H1 (cell line): ENCODE results near the gene GRIA2. TPM values are rescaled to one million over a fixed set of nuclear protein-coding genes. Genes with fewer than 3 reads are reported as not detected.

Experiments used
- CTCF ChIA-PET: fragments of 300-600 bp; sonication (Branson Sonifier 250); formaldehyde crosslinking; loops from one replicate; lab custom pipeline; 2021; ENCODE audit not compliant: partially characterized antibody; lab: Charles Lee
- POLR2A ChIA-PET: fragments of 300-600 bp; sonication (Branson Sonifier 250); formaldehyde crosslinking; loops from one replicate; lab custom pipeline; 2021; ENCODE audit warnings: inconsistent platforms; ENCODE audit not compliant: partially characterized antibody; lab: Charles Lee
- DNase-seq, 2 experiments: peaks; one replicate each; pipeline versions ENCODE4 v3.0.0 to v3.0.0-alpha.2; 2010 to 2022; ENCODE audit warnings: low spot score in 2 of 2, low read depth in 1 of 2, mixed read lengths in 1 of 2
- FAIRE-seq: peaks from 2 replicates; lab custom pipeline; 2011; peaks lifted over from hg19 to GRCh38; lab: Jason Lieb, UNC
- H2AFZ ChIP-seq: 2 replicates; pipeline ENCODE4 v1.8.1; 2012; ENCODE audit warnings: low read length, inconsistent platforms
- H2AK5ac ChIP-seq: 2 replicates; pipeline ENCODE4 v1.6.1; 2013; ENCODE audit warnings: low read depth, low read length
- H2BK120ac ChIP-seq: replicated peaks from 2 replicates; pipeline ENCODE3; 2013; ENCODE audit warnings: low read depth, low read length, inconsistent platforms
- H2BK12ac ChIP-seq: 2 replicates; pipeline ENCODE4 v1.6.1; 2013; ENCODE audit warnings: low read depth, low read length
- H2BK15ac ChIP-seq: 2 replicates; pipeline ENCODE4 v1.6.1; 2013; ENCODE audit warnings: low read length
- H2BK20ac ChIP-seq: 2 replicates; pipeline ENCODE4 v1.6.1; 2013; ENCODE audit warnings: low read length
- H2BK5ac ChIP-seq: 2 replicates; pipeline ENCODE4 v1.6.1; 2013; ENCODE audit warnings: low read depth, low read length
- H3K14ac ChIP-seq: 2 replicates; pipeline ENCODE4 v1.6.1; 2013; ENCODE audit warnings: inconsistent platforms; ENCODE audit not compliant: insufficient read length
- H3K18ac ChIP-seq: 2 replicates; pipeline ENCODE4 v1.6.1; 2013; ENCODE audit warnings: low read length; ENCODE audit errors: extremely low read depth
- H3K23ac ChIP-seq: 2 replicates; pipeline ENCODE4 v1.6.1; 2013; ENCODE audit warnings: inconsistent platforms; ENCODE audit not compliant: insufficient read length
- H3K23me2 ChIP-seq: 2 replicates; pipeline ENCODE4 v1.6.1; 2013; ENCODE audit warnings: low read depth, low read length
- H3K27ac ChIP-seq: 2 replicates; pipeline ENCODE4 v1.6.1; 2011; ENCODE audit warnings: low read depth, low read length, inconsistent platforms
- H3K27me3 ChIP-seq, 4 experiments: replicated peaks in 1 of 4; 1 replicate in 1 of 4; 2 replicates in 3 of 4; pipeline versions ENCODE4 v1.6.1 to v1.8.1; 2011 to 2013; ENCODE audit warnings: low read length in 3 of 4, mild to moderate bottlenecking in 3 of 4, inconsistent platforms in 2 of 4, mixed read lengths in 2 of 4, moderate library complexity in 1 of 4; ENCODE audit not compliant: control insufficient read depth in 3 of 4, insufficient read depth in 3 of 4; ENCODE audit errors: extremely low read depth in 1 of 4
- H3K36me3 ChIP-seq, 4 experiments: 2 replicates each; pipeline versions ENCODE4 v1.6.1 to v1.8.1; 2011 to 2013; ENCODE audit warnings: mild to moderate bottlenecking in 4 of 4, low read length in 3 of 4, moderate library complexity in 2 of 4, control low read depth in 1 of 4, inconsistent platforms in 1 of 4; ENCODE audit not compliant: insufficient read depth in 4 of 4, control insufficient read depth in 2 of 4
- H3K4ac ChIP-seq: replicated peaks from 2 replicates; pipeline ENCODE3; 2013; ENCODE audit warnings: low read length, low read depth, mixed read lengths, inconsistent platforms; ENCODE audit not compliant: insufficient read length
- H3K4me1 ChIP-seq, 4 experiments: replicated peaks in 1 of 4; 1 replicate in 1 of 4; 2 replicates in 3 of 4; pipeline versions ENCODE4 v1.6.1 to v1.8.1; 2011 to 2013; ENCODE audit warnings: low read length in 3 of 4, inconsistent platforms in 2 of 4, mixed read lengths in 1 of 4; ENCODE audit not compliant: insufficient read depth in 4 of 4, control insufficient read depth in 3 of 4
- H3K4me2 ChIP-seq, 2 experiments: 2 replicates each; pipeline versions ENCODE4 v1.6.1 to v1.8.1; 2011 to 2013; ENCODE audit warnings: low read depth in 2 of 2, low read length in 2 of 2, control low read depth in 1 of 2, inconsistent platforms in 1 of 2, mild to moderate bottlenecking in 1 of 2; ENCODE audit not compliant: insufficient read depth in 1 of 2
- H3K4me3 ChIP-seq, 4 experiments: fragments of 200-600, 300-600 bp in 1 of 4; sonication (generic), shearing (Covaris generic), sonication (Bioruptor Twin) in 1 of 4; 2 replicates each; pipeline versions ENCODE4 v1.5.1 to v1.8.1; 2011 to 2016; ENCODE audit warnings: low read length in 4 of 4, low read depth in 3 of 4, control low read depth in 2 of 4, inconsistent platforms in 2 of 4, mild to moderate bottlenecking in 2 of 4, mixed read lengths in 1 of 4, moderate library complexity in 1 of 4; ENCODE audit not compliant: insufficient read depth in 2 of 4; ENCODE audit errors: extremely low read depth in 1 of 4
- H3K56ac ChIP-seq: replicated peaks from 2 replicates; pipeline ENCODE3; 2013; ENCODE audit warnings: low read depth, mild to moderate bottlenecking, mixed read lengths, low read length, inconsistent platforms; ENCODE audit not compliant: insufficient read length
- H3K79me1 ChIP-seq: 2 replicates; pipeline ENCODE4 v1.6.1; 2013; ENCODE audit warnings: low read depth, low read length, control low read depth
- H3K79me2 ChIP-seq, 2 experiments: 2 replicates each; pipeline versions ENCODE4 v1.6.1 to v1.8.1; 2012 to 2013; ENCODE audit warnings: low read length in 2 of 2, mild to moderate bottlenecking in 2 of 2, inconsistent platforms in 1 of 2; ENCODE audit not compliant: insufficient read depth in 2 of 2, control insufficient read depth in 1 of 2
- H3K9ac ChIP-seq, 4 experiments: replicated peaks in 1 of 4; 1 replicate in 1 of 4; 2 replicates in 3 of 4; pipeline versions ENCODE4 v1.6.1 to v1.8.1; 2011 to 2013; ENCODE audit warnings: low read depth in 3 of 4, low read length in 3 of 4, control low read depth in 2 of 4, mild to moderate bottlenecking in 2 of 4, moderate library complexity in 2 of 4, inconsistent platforms in 1 of 4; ENCODE audit errors: extremely low read depth in 1 of 4
- H3K9me3 ChIP-seq, 2 experiments: 2 replicates each; pipeline versions ENCODE4 v1.6.1 to v1.8.1; 2012 to 2013; ENCODE audit warnings: mild to moderate bottlenecking in 2 of 2, moderate library complexity in 2 of 2, control low read depth in 1 of 2, inconsistent platforms in 1 of 2, low read depth in 1 of 2, low read length in 1 of 2, mixed read lengths in 1 of 2; ENCODE audit not compliant: insufficient read depth in 2 of 2
- H4K20me1 ChIP-seq, 2 experiments: replicated peaks in 1 of 2; 2 replicates each; pipeline versions ENCODE3 to v1.8.1; 2011 to 2013; ENCODE audit warnings: inconsistent platforms in 2 of 2, low read length in 2 of 2, mild to moderate bottlenecking in 1 of 2; ENCODE audit not compliant: insufficient read depth in 2 of 2, control insufficient read depth in 1 of 2
- H4K5ac ChIP-seq: 2 replicates; pipeline ENCODE4 v1.6.1; 2013; ENCODE audit warnings: low read length, low read depth, mixed read lengths, inconsistent platforms; ENCODE audit not compliant: insufficient read length
- H4K8ac ChIP-seq: 2 replicates; pipeline ENCODE4 v1.8.0; 2013; ENCODE audit warnings: mild to moderate bottlenecking, moderate library complexity, low read length, inconsistent platforms; ENCODE audit not compliant: insufficient read depth; ENCODE audit errors: extremely low read depth
- H4K91ac ChIP-seq: replicated peaks from 2 replicates; pipeline ENCODE3; 2013; ENCODE audit warnings: low read length, mixed read lengths, inconsistent platforms; ENCODE audit not compliant: insufficient read length
- BCL11A ChIP-seq, 2 experiments: IDR thresholded peaks; one replicate each; pipeline ENCODE4 v1.6.1; 2011; ENCODE audit warnings: low read depth in 2 of 2, low read length in 2 of 2, mild to moderate bottlenecking in 2 of 2
- CBX5 ChIP-seq: fragments of 300-800, 300-1000 bp; sonication (generic); IDR thresholded peaks from 2 replicates; pipeline ENCODE4 v1.7.1; 2016; ENCODE audit warnings: antibody characterized with exemption, low read length, low read depth
- CHD1 ChIP-seq: IDR thresholded peaks from 2 replicates; pipeline ENCODE4 v1.6.1; 2012; ENCODE audit warnings: low read depth, low read length, improper control_type of control experiment
- CREB1 ChIP-seq: IDR thresholded peaks from 2 replicates; pipeline ENCODE4 v1.6.1; 2012; ENCODE audit warnings: inconsistent platforms
- EP300 ChIP-seq, 2 experiments: IDR thresholded peaks; 1 replicate in 1 of 2; 2 replicates in 1 of 2; pipeline ENCODE4 v1.6.1; 2011 to 2012; ENCODE audit warnings: low read depth in 2 of 2, low read length in 2 of 2, mild to moderate bottlenecking in 2 of 2, borderline replicate concordance in 1 of 2, inconsistent platforms in 1 of 2, moderate library complexity in 1 of 2
- JUND ChIP-seq: IDR thresholded peaks from 2 replicates; pipeline ENCODE4 v1.6.1; 2011; ENCODE audit warnings: mild to moderate bottlenecking, improper control_type of control experiment, low read length
- KDM5A ChIP-seq: fragments of 200-600 bp; IDR thresholded peaks from 2 replicates; pipeline ENCODE4 v1.7.1; 2012; ENCODE audit warnings: mild to moderate bottlenecking, low read length, inconsistent platforms, mixed read lengths
- MAFK ChIP-seq: IDR thresholded peaks from 2 replicates; pipeline ENCODE4 v1.6.1; 2012; ENCODE audit warnings: low read depth, mild to moderate bottlenecking, improper control_type of control experiment, low read length
- SIN3A ChIP-seq, 2 experiments: IDR thresholded peaks in 1 of 2; conservative IDR thresholded peaks in 1 of 2; 2 replicates each; pipeline ENCODE4 v1.6.1; 2011 to 2012; ENCODE audit warnings: low read length in 2 of 2, improper control_type of control experiment in 1 of 2, low read depth in 1 of 2, mild to moderate bottlenecking in 1 of 2
- SIRT6 ChIP-seq: IDR thresholded peaks from one replicate; pipeline ENCODE4 v1.7.1; 2012; ENCODE audit warnings: low read length, inconsistent platforms
- TAF1 ChIP-seq: IDR thresholded peaks from 2 replicates; pipeline ENCODE4 v1.6.1; 2011; ENCODE audit warnings: mild to moderate bottlenecking, low read depth, low read length
- TAF7 ChIP-seq: optimal IDR thresholded peaks from 2 replicates; pipeline ENCODE3; 2011; ENCODE audit warnings: low read depth, mild to moderate bottlenecking, inconsistent platforms, low read length, moderate library complexity, borderline replicate concordance
- TBP ChIP-seq: IDR thresholded peaks from 2 replicates; pipeline ENCODE4 v1.6.1; 2011; ENCODE audit warnings: low read depth, low read length, improper control_type of control experiment
- TEAD4 ChIP-seq: IDR thresholded peaks from 2 replicates; pipeline ENCODE4 v1.6.1; 2012; ENCODE audit warnings: low read depth, low read length, inconsistent platforms, mixed read lengths
- WGBS, 2 experiments: shearing (Covaris generic) in 1 of 2; methylation state at CpG; one replicate each; pipeline versions ENCODE4 v1.1.6 to v1.1.7; 2013 to 2015; ENCODE audit warnings: low lambda C conversion rate in 2 of 2, mixed read lengths in 2 of 2, inconsistent platforms in 1 of 2, low coverage in 1 of 2, missing lambda C conversion rate in 1 of 2; ENCODE audit not compliant: insufficient replicate concordance in 2 of 2, insufficient coverage in 1 of 2, insufficient read length in 1 of 2; ENCODE audit errors: extremely low coverage in 1 of 2, missing lambda C conversion rate in 1 of 2; 5-methylcytosine and 5-hydroxymethylcytosine counted together
- polyA plus RNA-seq, 7 experiments: library from polyadenylated mRNA; depleted of rRNA in 3 of 7; stranded (reverse) in 5 of 7; unstranded in 2 of 7; fragments of >200 nt in 5 of 7; fragments of 200-250 nt in 2 of 7; gene quantifications; 1 replicate in 5 of 7; 2 replicates in 1 of 7; 4 replicates in 1 of 7; pipeline versions ENCODE4 v1.2.1 to v1.2.3, GENCODE V29; 2011 to 2013; ENCODE audit warnings: missing spikeins in 2 of 7, mixed read lengths in 2 of 7
- total RNA-seq: library from RNA; stranded (reverse); fragmentation: NEBNext Ultra II Directional; extraction: Animal tissue kit (Norgen Biotek cat#: 25700); gene quantifications from 2 replicates; pipeline ENCODE4 v1.2.1, GENCODE V29; 2021

Gene GRIA2
- total and polyA plus RNA-seq, 2 of the 8 experiments (the other 6 are each of a cell fraction or from before 2014, with no cell fraction given) = not detected

GRCh38 chr4:157303471-157303960 lies 83.0 kb downstream of the GRIA2 start:
- no peak for FAIRE-seq
- Histone ChIP-seq H3K9ac (no peak overlapping the region), H2AFZ (no peak overlapping the region), H3K4me2 (no peak overlapping the region), H2AK5ac (no peak overlapping the region), H3K27ac (no peak overlapping the region), H3K79me1 (no peaks in the 10 kb centered on the region), H3K4me3 (no peak overlapping the region), H3K4me1 (no peaks in the 10 kb centered on the region), H3K18ac (no peak overlapping the region), H3K23ac (no peak overlapping the region), H4K20me1 (no peaks in the 10 kb centered on the region), H2BK120ac (no peak overlapping the region), H4K8ac (no peak overlapping the region), H3K14ac (no peak overlapping the region), H3K36me3 (no peaks in the 10 kb centered on the region), H3K27me3 (no peaks in the 10 kb centered on the region), H3K4ac (no peak overlapping the region), H4K5ac (no peak overlapping the region), H2BK15ac (no peak overlapping the region), H3K9me3 (no peaks in the 10 kb centered on the region), H4K91ac (no peak overlapping the region), H3K56ac (no peak overlapping the region), H2BK20ac (no peak overlapping the region), H3K79me2 (no peaks in the 10 kb centered on the region), H2BK5ac (no peak overlapping the region), H3K23me2 (no peaks in the 10 kb centered on the region), H2BK12ac (no peak overlapping the region)
- ChIA-PET CTCF (no interaction called here), POLR2A (no interaction called here)
- TF ChIP-seq TAF7 = no peak
- TF ChIP-seq KDM5A = no peak
- no peak for TF ChIP-seq MAFK
- TF ChIP-seq TAF1 = no peak
- no peak for TF ChIP-seq TEAD4
- no peak for TF ChIP-seq BCL11A (IDR thresholded peaks at IDR 0.05; ENCODE audit: low read depth in 2 of 2, low read length in 2 of 2)
- TF ChIP-seq SIRT6 = no peak
- no peak for TF ChIP-seq CBX5
- TF ChIP-seq JUND = no peak
- TF ChIP-seq SIN3A (conservative IDR thresholded peaks at IDR 0.05 in 1 of 2, IDR thresholded peaks at IDR 0.05 in 1 of 2; ENCODE audit: low read depth in 1 of 2, low read length in 2 of 2) = no peak
- no peak for TF ChIP-seq TBP
- TF ChIP-seq CHD1 = no peak
- no peak for TF ChIP-seq EP300 (IDR thresholded peaks at IDR 0.05; ENCODE audit: borderline replicate concordance in 1 of 2, low read depth in 2 of 2, low read length in 2 of 2)
- TF ChIP-seq CREB1 = no peak
- WGBS, 2 experiments = 86% methylated on average over 6 of the region's 6 CpGs; no CpG with 5 or more reads in 1 of the 2 experiments
- DNase-seq = no peak
